Uterus (tissue), 4 donors: ENCODE data around the gene SPATA22. TPM values are rescaled to one million over a fixed set of nuclear protein-coding genes. Genes with fewer than 3 reads are reported as not detected.
"Not testable (repeated sequence)": the region's sequence is repeated elsewhere in the genome, so short reads cannot be mapped to it uniquely, and the experiment has no call there.

Source experiments
- DNase-seq, 2 donors: peaks; one replicate each; pipeline ENCODE4 v3.0.0-alpha.2; 2019 to 2020
- H3K27ac ChIP-seq, 2 donors: fragments of 200-600 bp; sonication (generic); 1 replicate in 1 of 2; 2 replicates in 1 of 2; pipeline ENCODE4 v1.5.1; 2016 to 2018
- H3K27me3 ChIP-seq, 2 donors: fragments of 200-600 bp; sonication (generic); one replicate each; pipeline ENCODE4 v1.5.1; 2018 to 2019; ENCODE audit warnings: control low read depth in 1 of 2
- H3K36me3 ChIP-seq, 2 donors: fragments of 200-600 bp; sonication (generic); one replicate each; pipeline ENCODE4 v1.5.1; 2019; ENCODE audit warnings: control low read depth in 1 of 2
- H3K4me1 ChIP-seq, 2 donors: fragments of 200-600 bp; sonication (generic); one replicate each; pipeline ENCODE4 v1.5.1; 2018 to 2019; ENCODE audit warnings: control low read depth in 1 of 2
- H3K4me3 ChIP-seq, 2 donors: fragments of 200-600 bp; sonication (generic); 1 replicate in 1 of 2; 2 replicates in 1 of 2; pipeline ENCODE4 v1.5.1; 2018 to 2019; ENCODE audit warnings: mild to moderate bottlenecking in 1 of 2
- H3K9me3 ChIP-seq, 2 donors: fragments of 200-600 bp; sonication (generic); one replicate each; pipeline ENCODE4 v1.5.1; 2019; ENCODE audit warnings: control low read depth in 1 of 2
- CTCF ChIP-seq, 4 experiments: fragments of 200-600 bp in 2 of 4; fragments of 450-650 bp in 2 of 4; sonication (generic) in 2 of 4; IDR thresholded peaks; one replicate each; pipeline ENCODE4 v1.5.1; 2016 to 2019; ENCODE audit warnings: antibody characterized with exemption in 4 of 4, mild to moderate bottlenecking in 2 of 4, moderate library complexity in 1 of 4
- POLR2A ChIP-seq, 2 donors: fragments of 450-650 bp; IDR thresholded peaks; one replicate each; pipeline ENCODE4 v1.6.1; 2016; ENCODE audit warnings: antibody characterized with exemption in 2 of 2, mild to moderate bottlenecking in 1 of 2, moderate library complexity in 1 of 2
- intact Hi-C: fragments of 100-400 bp; cut with DNase I; formaldehyde crosslinking; loops from one replicate; pipeline ENCODE4 v1.15.1; 2023; ENCODE audit warnings: low total_unique reads
- total RNA-seq, 4 donors: library from RNA; depleted of rRNA in 3 of 4; stranded (reverse); fragments of >200 nt in 3 of 4; gene quantifications; one replicate each; pipeline versions ENCODE4 v1.1.0 to v1.2.4, GENCODE V29; 2014 to 2023
- donor health status: DM: yes; HTN: yes; CAD: no.

Gene SPATA22, protein sequence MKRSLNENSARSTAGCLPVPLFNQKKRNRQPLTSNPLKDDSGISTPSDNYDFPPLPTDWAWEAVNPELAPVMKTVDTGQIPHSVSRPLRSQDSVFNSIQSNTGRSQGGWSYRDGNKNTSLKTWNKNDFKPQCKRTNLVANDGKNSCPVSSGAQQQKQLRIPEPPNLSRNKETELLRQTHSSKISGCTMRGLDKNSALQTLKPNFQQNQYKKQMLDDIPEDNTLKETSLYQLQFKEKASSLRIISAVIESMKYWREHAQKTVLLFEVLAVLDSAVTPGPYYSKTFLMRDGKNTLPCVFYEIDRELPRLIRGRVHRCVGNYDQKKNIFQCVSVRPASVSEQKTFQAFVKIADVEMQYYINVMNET
- total RNA-seq: under 1 TPM in 1 of 4 donors, not detected in 3; 0.62 TPM

DNA sequence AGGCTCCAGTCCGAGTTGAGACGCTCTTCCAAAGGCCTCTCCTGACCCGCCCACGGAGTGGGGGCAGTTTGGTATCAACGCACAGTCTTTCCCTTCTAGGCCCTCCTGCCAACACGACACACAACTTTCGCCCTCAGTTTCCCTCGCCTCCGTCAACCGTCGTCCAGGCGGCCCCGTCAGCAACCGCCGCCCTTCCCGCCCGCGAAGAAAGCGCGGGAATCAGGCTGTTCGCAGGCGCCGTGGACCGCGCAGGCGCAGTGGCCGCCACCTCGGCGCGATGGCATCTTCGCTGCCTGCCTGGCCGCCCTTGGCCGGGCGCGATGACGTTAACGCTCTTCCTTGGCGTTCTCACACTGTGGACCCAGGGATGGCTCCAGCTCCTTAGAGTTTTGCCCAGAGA lies at the start of gene SPATA22:
TSS of gene SPATA22 (minus strand) at position 221 of the 400 bp plus-strand sequence. CDS start 2,494 bp downstream, outside the sequence.
- H3K27ac ChIP-seq: no peak within 1 kb of the TSS
- DNase-seq: no peak
- no peak for TF ChIP-seq POLR2A (IDR thresholded peaks at IDR 0.05)
- TF ChIP-seq CTCF (IDR thresholded peaks at IDR 0.05): no peak
- no peaks in the 10 kb centered on the region for H3K27me3 ChIP-seq
- no peaks in the 10 kb centered on the region for H3K4me1 ChIP-seq
- no peak within 1 kb of the TSS for H3K4me3 ChIP-seq
- no peaks in the 10 kb centered on the region for H3K9me3 ChIP-seq
- intact Hi-C loops: no loop called here
- H3K36me3 ChIP-seq: no peaks in the 10 kb centered on the region

- intact Hi-C loops, H3K27me3 ChIP-seq, H3K27ac ChIP-seq, DNase-seq, H3K9me3 ChIP-seq, H3K4me1 ChIP-seq, H3K36me3 ChIP-seq, H3K4me3 ChIP-seq: not testable (repeated sequence)
These were observed 47.9 kb upstream of the SPATA22 start for GRCh38 chr17:3519472-3519871.

GRCh38 chr17:3514873-3515272 lies 43.3 kb upstream of the SPATA22 start:
- peaks cover 0 to 5% of the 10 kb centered on the region in 2 donors for H3K4me1 ChIP-seq
- no peak overlapping the region for H3K27ac ChIP-seq
- no peaks in the 10 kb centered on the region for H3K36me3 ChIP-seq
- no peaks in the 10 kb centered on the region for H3K9me3 ChIP-seq
- no peaks in the 10 kb centered on the region for H3K27me3 ChIP-seq
- no peak for TF ChIP-seq CTCF (IDR thresholded peaks at IDR 0.05)
- TF ChIP-seq POLR2A (IDR thresholded peaks at IDR 0.05): no peak
- intact Hi-C loops: no loop called here
- no peak for DNase-seq
- H3K4me3 ChIP-seq: no peak overlapping the region

- intact Hi-C loops, H3K27me3 ChIP-seq, H3K4me3 ChIP-seq, H3K4me1 ChIP-seq, H3K9me3 ChIP-seq, H3K36me3 ChIP-seq, DNase-seq: not testable (repeated sequence)
- peak overlapping the region in 1 of 2 donors; percentile 75 for H3K27ac ChIP-seq
These were observed 42.5 kb upstream of the SPATA22 start for GRCh38 chr17:3514167-3514566.

DNA sequence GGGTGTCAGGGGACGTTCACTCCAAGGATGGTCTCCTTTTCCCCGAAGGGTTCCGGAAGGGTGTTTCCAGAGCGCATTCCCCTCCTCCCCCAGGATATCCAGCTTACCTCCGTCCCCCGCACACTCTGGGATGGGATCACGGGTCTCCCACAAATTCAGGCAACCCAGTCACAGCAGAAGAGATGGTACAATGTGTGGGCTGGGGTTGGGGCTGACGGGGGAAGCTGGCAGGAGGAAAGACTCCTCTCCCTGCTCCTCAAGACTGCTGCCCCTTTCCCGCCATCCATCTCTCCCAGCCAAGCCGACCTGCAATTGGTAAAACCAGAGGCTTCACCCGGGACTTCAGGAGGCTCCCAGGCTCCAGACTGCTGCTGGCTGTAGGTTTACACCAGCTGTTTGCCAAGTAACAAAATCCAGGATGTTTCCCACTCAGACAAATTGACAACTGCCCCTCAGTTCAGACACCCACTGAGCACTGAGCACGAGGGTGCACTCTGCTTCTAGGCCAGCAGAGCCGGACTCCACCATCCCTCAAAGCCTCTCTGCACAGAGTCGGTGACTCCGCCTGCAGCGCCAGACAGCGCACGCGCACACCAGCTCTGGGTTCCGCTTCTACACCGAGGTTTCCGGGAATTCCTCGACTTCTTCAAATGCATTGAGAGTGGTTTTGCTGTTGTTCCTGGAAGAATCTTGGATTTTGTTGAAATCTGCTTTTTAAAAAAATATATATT lies 41.9 kb upstream of the SPATA22 start:
- intact Hi-C loops: no loop called here
- H3K27me3 ChIP-seq: no peaks in the 10 kb centered on the region
- H3K9me3 ChIP-seq: no peaks in the 10 kb centered on the region
- TF ChIP-seq POLR2A (IDR thresholded peaks at IDR 0.05) (no peak), CTCF (IDR thresholded peaks at IDR 0.05) (no peak)
- H3K36me3 ChIP-seq: no peaks in the 10 kb centered on the region
- DNase-seq: no peak
- H3K4me1 ChIP-seq: peaks cover 0 to 5% of the 10 kb centered on the region in 2 donors
- H3K4me3 ChIP-seq: peak overlapping the region in 1 of 2 donors; percentile 0
- peak overlapping the region; percentile 66 to 75 for H3K27ac ChIP-seq
